ENCODE data around the gene SERPINC1.
"Not testable (repeated sequence)": the region's sequence is repeated elsewhere in the genome, so short reads cannot be mapped to it uniquely, and the experiment has no call there.

Gene SERPINC1

DNA sequence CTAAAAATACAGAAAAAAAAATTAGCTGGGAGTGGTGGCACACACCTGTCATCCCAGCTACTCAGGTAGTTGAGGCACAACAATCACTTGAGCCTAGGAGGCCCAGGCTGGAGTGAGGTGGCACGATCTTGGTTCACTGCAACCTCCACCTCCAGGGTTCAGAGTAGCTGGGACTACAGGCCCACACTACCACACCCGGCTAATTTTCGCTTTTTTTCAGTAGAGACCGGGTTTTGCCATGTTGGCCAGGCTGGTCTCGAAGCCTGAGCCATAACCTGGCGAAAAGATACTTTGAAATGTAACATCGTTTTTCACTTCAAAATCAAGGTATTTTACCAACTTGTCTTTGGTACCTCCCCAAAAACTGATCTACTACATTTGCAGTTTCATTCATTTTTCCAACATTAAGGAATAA, 55.4 kb downstream of the SERPINC1 start:
- H3K4me3 ChIP-seq (ENCODE audit: low read depth, low read length), result no peak overlapping the region
- TF ChIP-seq, protein P1, sequence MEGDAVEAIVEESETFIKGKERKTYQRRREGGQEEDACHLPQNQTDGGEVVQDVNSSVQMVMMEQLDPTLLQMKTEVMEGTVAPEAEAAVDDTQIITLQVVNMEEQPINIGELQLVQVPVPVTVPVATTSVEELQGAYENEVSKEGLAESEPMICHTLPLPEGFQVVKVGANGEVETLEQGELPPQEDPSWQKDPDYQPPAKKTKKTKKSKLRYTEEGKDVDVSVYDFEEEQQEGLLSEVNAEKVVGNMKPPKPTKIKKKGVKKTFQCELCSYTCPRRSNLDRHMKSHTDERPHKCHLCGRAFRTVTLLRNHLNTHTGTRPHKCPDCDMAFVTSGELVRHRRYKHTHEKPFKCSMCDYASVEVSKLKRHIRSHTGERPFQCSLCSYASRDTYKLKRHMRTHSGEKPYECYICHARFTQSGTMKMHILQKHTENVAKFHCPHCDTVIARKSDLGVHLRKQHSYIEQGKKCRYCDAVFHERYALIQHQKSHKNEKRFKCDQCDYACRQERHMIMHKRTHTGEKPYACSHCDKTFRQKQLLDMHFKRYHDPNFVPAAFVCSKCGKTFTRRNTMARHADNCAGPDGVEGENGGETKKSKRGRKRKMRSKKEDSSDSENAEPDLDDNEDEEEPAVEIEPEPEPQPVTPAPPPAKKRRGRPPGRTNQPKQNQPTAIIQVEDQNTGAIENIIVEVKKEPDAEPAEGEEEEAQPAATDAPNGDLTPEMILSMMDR (IDR thresholded peaks at IDR 0.05; ENCODE audit: low read depth, low read length), result no peak

DNA sequence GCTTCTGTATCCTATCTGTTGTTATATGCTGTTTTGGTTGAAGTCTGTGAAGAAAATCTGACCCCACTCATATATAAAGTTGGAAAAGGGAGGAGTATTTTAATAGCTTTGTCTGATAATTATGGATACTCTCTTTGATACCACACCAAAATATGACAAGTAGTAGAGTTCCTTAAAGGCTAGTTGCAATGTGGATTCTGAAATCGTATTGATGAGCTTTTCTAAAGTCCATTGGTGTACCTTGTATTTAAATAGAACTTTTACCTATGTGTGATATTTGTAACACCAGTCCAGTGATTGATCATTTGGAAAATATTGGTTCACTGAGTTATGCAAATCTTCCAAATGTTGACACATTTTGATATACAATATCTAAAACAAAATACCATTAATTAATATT, 57.1 kb downstream of the SERPINC1 start:
- TF ChIP-seq, protein P1 (IDR thresholded peaks at IDR 0.05; ENCODE audit: low read depth, low read length), result no peak

DNA sequence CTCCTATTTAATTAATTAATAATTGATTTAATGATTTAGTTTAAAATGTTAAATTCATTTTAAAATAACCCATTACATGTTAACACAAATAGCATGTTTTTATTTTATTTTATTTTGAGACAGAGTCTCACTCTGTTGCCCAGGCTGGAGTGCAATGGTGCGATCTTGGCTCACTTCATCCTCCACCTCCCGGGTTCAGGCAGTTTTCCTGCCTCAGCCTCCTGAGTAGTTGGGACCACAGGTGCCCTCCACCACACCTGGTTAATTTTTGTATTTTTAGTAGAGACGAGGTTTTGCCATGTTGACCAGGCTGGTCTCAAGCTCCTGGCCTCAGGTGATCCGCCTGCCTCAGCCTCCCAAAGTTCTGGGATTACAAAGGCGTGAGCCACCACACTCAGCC, 57.6 kb downstream of the SERPINC1 start:
- not testable (repeated sequence) for H3K4me3 ChIP-seq (ENCODE audit: low read depth, low read length)

More for the DNA sequence above, 57.1 kb downstream of the SERPINC1 start:
- H3K4me3 ChIP-seq (ENCODE audit: low read depth, low read length), result no peak overlapping the region

DNA sequence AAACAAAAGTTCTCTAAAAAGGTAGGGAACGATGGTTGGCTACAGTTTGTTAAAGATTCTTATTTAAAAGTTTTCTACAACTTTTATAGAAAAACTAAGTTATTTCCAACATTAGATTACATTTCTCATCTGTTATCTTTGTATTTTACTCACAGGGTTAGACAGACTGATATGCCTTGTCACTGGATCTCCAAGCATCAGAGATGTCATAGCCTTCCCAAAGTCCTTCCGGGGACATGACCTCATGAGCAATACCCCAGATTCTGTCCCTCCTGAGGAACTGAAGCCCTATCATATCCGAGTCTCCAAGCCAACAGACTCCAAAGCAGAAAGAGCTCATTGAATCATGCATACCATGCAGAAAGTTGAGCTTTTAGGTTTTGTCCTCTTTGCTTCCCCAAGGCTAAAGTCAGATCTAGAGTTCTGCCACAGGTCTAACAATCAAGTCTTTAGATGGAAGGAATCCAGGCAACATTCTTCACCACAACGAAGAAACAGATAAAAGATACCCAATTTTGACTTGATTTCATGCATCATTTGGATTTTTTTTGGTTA, 59.7 kb downstream of the SERPINC1 start:
- TF ChIP-seq, protein P1 (IDR thresholded peaks at IDR 0.05; ENCODE audit: low read depth, low read length), result no peak
- H3K4me3 ChIP-seq (ENCODE audit: low read depth, low read length), result no peak overlapping the region

DNA sequence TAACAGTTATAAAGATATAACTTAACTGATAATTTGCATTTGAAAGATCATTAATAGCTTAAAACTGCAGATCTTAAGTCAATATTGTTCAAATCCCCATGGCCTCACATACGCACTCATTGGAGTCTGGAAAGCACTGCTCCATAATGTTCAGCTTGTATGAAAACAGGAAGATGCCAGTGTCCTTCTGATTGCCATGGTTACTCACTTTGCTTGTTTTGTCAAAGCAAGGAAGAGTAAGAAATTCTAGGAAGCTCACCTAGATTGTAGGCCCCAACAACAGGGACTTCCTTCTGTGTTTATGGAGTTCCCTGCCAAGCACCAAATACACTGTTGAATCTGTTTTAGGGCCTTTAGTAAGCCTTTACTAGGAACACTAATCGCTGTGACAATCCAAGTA, 60.2 kb downstream of the SERPINC1 start:
- TF ChIP-seq, protein P1 (IDR thresholded peaks at IDR 0.05; ENCODE audit: low read depth, low read length), result no peak
- H3K4me3 ChIP-seq (ENCODE audit: low read depth, low read length), result no peak overlapping the region

DNA sequence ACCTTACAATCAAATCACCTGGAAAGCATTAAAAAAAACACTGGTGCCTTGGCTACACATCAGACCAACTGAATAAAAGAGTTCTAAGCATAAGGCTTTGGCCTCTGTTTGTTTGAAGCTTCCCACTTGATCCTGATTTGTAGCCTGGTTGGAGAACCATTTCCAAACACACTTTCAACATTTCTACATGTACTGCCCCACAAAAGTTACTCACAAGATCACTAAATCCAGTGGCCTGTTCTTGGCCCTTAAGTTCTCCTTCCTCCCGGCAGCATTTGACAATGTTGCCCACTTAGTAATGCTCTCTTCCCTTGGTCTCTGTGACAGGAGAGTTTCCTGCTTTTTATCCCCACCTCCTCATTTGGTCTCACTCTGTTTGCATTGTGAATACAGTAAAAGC, 61.1 kb downstream of the SERPINC1 start:
- no peak overlapping the region for H3K4me3 ChIP-seq (ENCODE audit: low read depth, low read length)
- TF ChIP-seq, protein P1 (IDR thresholded peaks at IDR 0.05; ENCODE audit: low read depth, low read length), result no peak

Measured in WI38 (cell line).